K562 (cell line): ENCODE measurements around the gene DIPK1B. TPM values are rescaled to one million over a fixed set of nuclear protein-coding genes. Genes with fewer than 3 reads are reported as not detected.
A peak's percentile ranks its signal among the peaks of the same experiment; 100 is the strongest.

Experiments used
- ELF1 ChIP-seq: fragments of 200-800 bp; sonication (Bioruptor generic); IDR thresholded peaks from 2 replicates; pipeline ENCODE4 v1.6.1; 2016; ENCODE audit warnings: missing genetic modification characterization, missing compliant biosample characterization
- HEY1 ChIP-seq: fragments of 250-450 bp; sonication (Bioruptor Pico); IDR thresholded peaks from 2 replicates; pipeline ENCODE4 v1.5.0; 2020; ENCODE audit warnings: mild to moderate bottlenecking, moderate library complexity, borderline replicate concordance
- HIVEP1 ChIP-seq: fragments of 250-450 bp; sonication (Bioruptor Pico); IDR thresholded peaks from 2 replicates; pipeline ENCODE4 v1.4.0; 2020; ENCODE audit warnings: mild to moderate bottlenecking
- KAT8 ChIP-seq: fragments of 450-650 bp; IDR thresholded peaks from 2 replicates; pipeline ENCODE4 v1.6.1; 2016; ENCODE audit warnings: low read depth, mild to moderate bottlenecking
- NFIC ChIP-seq: fragments of 450-650 bp; IDR thresholded peaks from 2 replicates; pipeline ENCODE4 v1.6.1; 2017; ENCODE audit warnings: mild to moderate bottlenecking, inconsistent platforms
- NUFIP1 ChIP-seq: fragments of 450-650 bp; IDR thresholded peaks from 2 replicates; pipeline ENCODE4 v1.6.1; 2018; ENCODE audit not compliant: partially characterized antibody
- POLR2AphosphoS5 ChIP-seq: IDR thresholded peaks from 2 replicates; pipeline ENCODE4 v1.6.1; 2011; ENCODE audit warnings: mild to moderate bottlenecking, low read depth, low read length, moderate library complexity; ENCODE audit not compliant: control insufficient read depth, insufficient read depth
- SIRT6 ChIP-seq: IDR thresholded peaks from one replicate; pipeline ENCODE4 v1.6.1; 2012; ENCODE audit warnings: low read depth, mild to moderate bottlenecking, control low read depth, inconsistent platforms, low read length, moderate library complexity
- SMAD2 ChIP-seq: fragments of 150-350 bp; IDR thresholded peaks from 2 replicates; pipeline ENCODE4 v1.6.1; 2014; ENCODE audit warnings: low read depth, mild to moderate bottlenecking, low read length
- SP1 ChIP-seq: sonication (generic); formaldehyde crosslinking; IDR thresholded peaks from 2 replicates; pipeline ENCODE4 v1.8.1; 2022; ENCODE audit warnings: mild to moderate bottlenecking, missing genetic modification reagents
- TBP ChIP-seq: optimal IDR thresholded peaks from 2 replicates; pipeline ENCODE3; 2011; ENCODE audit warnings: low read depth, low read length, improper control_type of control experiment
- TEAD4 ChIP-seq, 2 experiments: sonication (generic) in 1 of 2; formaldehyde crosslinking in 1 of 2; IDR thresholded peaks; 2 replicates each; pipeline versions ENCODE4 v1.6.1 to v1.8.0; 2012 to 2022; ENCODE audit warnings: borderline replicate concordance in 1 of 2, inconsistent platforms in 1 of 2, low read length in 1 of 2, mild to moderate bottlenecking in 1 of 2, missing genetic modification reagents in 1 of 2
- TRIM25 ChIP-seq: fragments of 450-650 bp; IDR thresholded peaks from 2 replicates; pipeline ENCODE4 v1.7.0; 2016; ENCODE audit warnings: borderline replicate concordance
- U2AF2 ChIP-seq: fragments of 200-400 bp; formaldehyde crosslinking; optimal IDR thresholded peaks from 2 replicates; pipeline ENCODE3; 2017; ENCODE audit warnings: low read depth, mild to moderate bottlenecking, low read length
- ZBTB11 ChIP-seq, 3 experiments: fragments of 200-800 bp in 1 of 3; fragments of 250-450 bp in 1 of 3; fragments of 450-650 bp in 1 of 3; sonication (Bioruptor Pico) in 1 of 3; sonication (Bioruptor generic) in 1 of 3; formaldehyde crosslinking in 1 of 3; IDR thresholded peaks; 2 replicates each; pipeline versions ENCODE4 v1.6.1 to v1.8.0; 2016 to 2022; ENCODE audit warnings: mild to moderate bottlenecking in 2 of 3, missing genetic modification characterization in 2 of 3, missing compliant biosample characterization in 1 of 3, moderate library complexity in 1 of 3
- ZBTB7A ChIP-seq: IDR thresholded peaks from 2 replicates; pipeline ENCODE4 v1.6.1; 2011; ENCODE audit warnings: low read depth, mild to moderate bottlenecking, low read length, moderate library complexity, borderline replicate concordance; ENCODE audit not compliant: control insufficient read depth
- ZHX1 ChIP-seq: fragments of 150-350 bp; conservative IDR thresholded peaks from 2 replicates; pipeline ENCODE4 v1.6.1; 2014; ENCODE audit warnings: low read length
- ZNF121 ChIP-seq: sonication (generic); formaldehyde crosslinking; conservative IDR thresholded peaks from 2 replicates; pipeline ENCODE4 v1.8.0; 2022; ENCODE audit warnings: missing genetic modification reagents
- ZNF507 ChIP-seq: conservative IDR thresholded peaks from 2 replicates; pipeline ENCODE4 v1.6.1; 2017; ENCODE audit warnings: missing genetic modification characterization, missing compliant biosample characterization
- ZNF764 ChIP-seq: fragments of 250-450 bp; sonication (Bioruptor Pico); IDR thresholded peaks from 2 replicates; pipeline ENCODE4 v1.4.0; 2020; ENCODE audit warnings: low read depth, mild to moderate bottlenecking, moderate library complexity
- polyA plus RNA-seq, 8 experiments: library from polyadenylated mRNA; depleted of rRNA in 4 of 8; stranded (reverse) in 5 of 8; unstranded in 3 of 8; fragments of >200 nt; fragmentation: Nextera tagmentation in 2 of 8; fragmentation: Illumina TruSeq in 1 of 8; extraction: Ambion mirVana in 2 of 8; extraction: Trizol in 1 of 8; gene quantifications; 2 replicates each; pipeline versions ENCODE4 v1.2.1 to v1.2.3, GENCODE V29; 2011 to 2014; ENCODE audit warnings: inconsistent platforms in 1 of 8, missing spikeins in 1 of 8
- total RNA-seq, 7 experiments: library from RNA; depleted of rRNA in 6 of 7; stranded (reverse); fragments of >200 nt in 6 of 7; fragmentation: Illumina TruSeq in 2 of 7; extraction: Trizol in 2 of 7; gene quantifications; 2 replicates each; pipeline versions ENCODE4 v1.2.1 to v1.2.3, GENCODE V29; 2011 to 2021; ENCODE audit warnings: low replicate concordance in 1 of 7

The DIPK1B gene
- total and polyA plus RNA-seq, 9 of the 15 experiments (the other 6 are each of a cell fraction or from before 2014, with no cell fraction given), result 0.08 to 22.3 (median 5.9) TPM

DNA sequence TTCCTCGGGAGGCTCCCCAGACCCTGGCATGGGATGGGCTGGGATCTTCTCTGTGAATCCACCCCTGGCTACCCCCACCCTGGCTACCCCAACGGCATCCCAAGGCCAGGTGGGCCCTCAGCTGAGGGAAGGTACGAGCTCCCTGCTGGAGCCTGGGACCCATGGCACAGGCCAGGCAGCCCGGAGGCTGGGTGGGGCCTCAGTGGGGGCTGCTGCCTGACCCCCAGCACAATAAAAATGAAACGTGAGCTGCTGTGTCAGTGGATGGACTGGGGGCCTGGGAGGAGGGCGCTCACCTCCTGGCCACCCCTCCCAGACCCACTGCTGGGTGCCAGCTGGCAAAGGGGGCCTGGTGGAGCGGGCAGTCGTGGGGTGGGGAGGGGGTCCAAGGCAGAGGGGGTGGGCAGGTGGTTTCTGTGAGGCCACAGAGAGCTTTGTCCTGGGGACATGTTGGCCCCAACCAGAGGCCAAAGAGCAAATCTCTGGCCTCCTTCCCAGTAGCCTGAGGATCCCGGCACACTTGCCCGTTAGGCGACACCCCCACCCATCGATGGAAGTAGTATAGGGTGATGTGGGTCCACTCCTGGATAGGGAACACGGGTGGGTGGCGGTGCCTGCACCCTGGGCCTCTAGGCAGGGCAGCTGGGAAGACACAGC, 39.8 kb upstream of the DIPK1B start (continued):
- peak; percentile 4 for TF ChIP-seq SIRT6
- no peak for TF ChIP-seq ZBTB11 (CRISPR knock-in tag; IDR thresholded peaks at IDR 0.05)
- no peak for TF ChIP-seq ZHX1
- TF ChIP-seq TEAD4 (IDR thresholded peaks at IDR 0.05; ENCODE audit: low read length), result no peak
- no peak for TF ChIP-seq TEAD4 (CRISPR knock-in tag; IDR thresholded peaks at IDR 0.05; ENCODE audit: borderline replicate concordance)
- no peak for TF ChIP-seq NUFIP1
- peak; percentile 59; the same call in 1 of the 2 replicates for TF ChIP-seq ZBTB7A
- TF ChIP-seq U2AF2, result no peak
- no peak for TF ChIP-seq SMAD2
- TF ChIP-seq KAT8, result no peak
- no peak for TF ChIP-seq HIVEP1 (CRISPR knock-in tag)
- TF ChIP-seq HEY1 (CRISPR knock-in tag), result no peak
- peak; percentile 10; the same call in 1 of the 2 replicates for TF ChIP-seq POLR2AphosphoS5
- TF ChIP-seq SP1 (CRISPR knock-in tag), result 0 out of 2 replicates have a peak, but pooled peaks have one; percentile 11
- TF ChIP-seq NFIC, result 0 out of 2 replicates have a peak, but pooled peaks have one; percentile 35
- TF ChIP-seq ZNF764 (CRISPR knock-in tag), result 0 out of 2 replicates have a peak, but pooled peaks have one; percentile 48
- no peak for TF ChIP-seq TBP
- TF ChIP-seq ELF1 (tag), result no peak
- TF ChIP-seq ZNF121 (CRISPR knock-in tag), result no peak
- TF ChIP-seq ZNF507, result no peak
- no peak for TF ChIP-seq TRIM25
